HG03108 (cell line): Measurements from ENCODE around the gene SCG2.

Source experiments
- ATAC-seq: cut with Tn5 transposase; IDR thresholded peaks from one replicate; pipeline ENCODE4 v1.9.1; 2021; ENCODE audit warnings: moderate library complexity; ENCODE audit not compliant: unreplicated experiment

Gene SCG2

GRCh38 chr2:223578846-223579245 is 23.3 kb downstream of the SCG2 start:
- ATAC-seq, result no peak

- ATAC-seq, result no peak
These were observed 25.3 kb downstream of the SCG2 start for GRCh38 chr2:223576873-223577272.

GRCh38 chr2:223570784-223571183 is 31.4 kb downstream of the SCG2 start:
- ATAC-seq, result no peak

- ATAC-seq, result no peak
These were observed 35.8 kb downstream of the SCG2 start for GRCh38 chr2:223566396-223566795.

GRCh38 chr2:223563462-223563861 is 38.7 kb downstream of the SCG2 start:
- ATAC-seq, result no peak

- ATAC-seq, result no peak
These were observed 40.1 kb downstream of the SCG2 start for GRCh38 chr2:223562078-223562477.

GRCh38 chr2:223560749-223561435 is 41.3 kb downstream of the SCG2 start:
- no peak for ATAC-seq

GRCh38 chr2:223558970-223559369 is 43.2 kb downstream of the SCG2 start:
- ATAC-seq, result no peak

- ATAC-seq, result no peak
These were observed 47.2 kb downstream of the SCG2 start for GRCh38 chr2:223554923-223555322.

- ATAC-seq, result no peak
These were observed 52.9 kb downstream of the SCG2 start for GRCh38 chr2:223549215-223549614.

GRCh38 chr2:223548194-223548593 is 54.0 kb downstream of the SCG2 start:
- ATAC-seq, result no peak
